D721Med (cell line): Measurements from ENCODE around the gene PAK1.

Experiments used
- DNase-seq: peaks from one replicate; pipeline ENCODE4 v3.0.0; 2011; ENCODE audit warnings: low spot score; ENCODE audit not compliant: insufficient read length
- FAIRE-seq: peaks from 2 replicates; lab custom pipeline; 2011; peaks lifted over from hg19 to GRCh38; lab: Jason Lieb, UNC
- CTCF ChIP-seq: IDR thresholded peaks from 2 replicates; pipeline ENCODE4 v1.5.1; 2012; ENCODE audit warnings: mild to moderate bottlenecking, control low read depth; ENCODE audit not compliant: insufficient read depth; ENCODE audit errors: missing control alignments

The PAK1 gene

DNA sequence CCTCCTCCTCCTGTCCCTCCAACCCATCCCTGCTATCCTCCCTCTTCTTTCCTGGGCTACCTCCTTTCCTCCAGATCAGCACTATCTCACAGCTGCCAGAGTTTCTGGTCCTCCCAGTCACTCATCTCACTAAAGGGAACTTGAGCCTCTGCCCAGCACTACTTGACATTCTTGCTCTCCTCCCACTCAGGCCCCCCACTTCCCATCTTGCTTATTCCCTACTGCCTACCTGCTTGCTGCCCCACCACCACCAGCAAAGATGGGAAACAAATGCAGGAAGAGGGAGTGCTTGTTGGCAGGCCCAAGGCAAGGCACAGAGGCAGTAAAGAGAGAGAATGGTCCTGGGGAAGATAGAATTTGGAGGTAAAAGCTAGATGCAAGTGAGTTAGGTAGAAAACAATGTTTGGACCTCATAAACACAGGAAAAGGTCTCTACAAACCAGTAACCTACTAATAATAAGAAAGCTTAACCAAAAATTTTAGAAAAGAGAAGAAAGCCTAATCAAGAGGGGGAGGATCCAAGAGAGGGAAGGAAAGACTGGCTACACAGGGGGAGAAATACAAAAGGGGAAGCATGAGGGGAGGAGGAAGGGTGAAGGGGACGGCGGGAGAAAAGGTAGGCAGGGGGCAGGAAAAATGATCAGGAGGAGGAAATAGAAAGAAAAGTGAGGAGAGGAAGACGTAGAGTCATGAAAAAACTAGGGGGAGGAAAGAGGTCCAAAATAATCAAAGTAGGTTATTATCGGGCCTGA, 63.6 kb downstream of the PAK1 start:
- DNase-seq (no peak), FAIRE-seq (no peak)
- TF ChIP-seq CTCF = no peak

DNA sequence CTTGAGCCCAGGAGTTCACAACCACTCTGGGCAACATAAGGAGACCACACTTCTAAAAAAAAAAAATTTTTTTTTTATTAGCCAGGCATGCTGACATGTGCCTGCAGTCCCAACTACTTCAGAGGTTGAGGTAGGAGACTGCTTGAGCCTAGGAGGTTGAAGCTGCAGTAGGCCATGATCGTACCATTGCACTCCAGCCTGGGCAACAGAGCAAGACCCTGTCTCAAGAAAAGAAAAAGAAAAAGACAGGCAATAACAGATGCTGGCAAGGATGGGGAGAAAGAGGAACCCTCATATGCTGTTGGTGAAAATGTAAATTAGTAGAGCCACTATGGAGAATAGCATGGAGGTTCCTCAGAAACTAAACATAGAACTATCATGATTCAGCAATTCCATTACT, 64.8 kb downstream of the PAK1 start:
- no peak for FAIRE-seq
- no peak for TF ChIP-seq CTCF
- DNase-seq = no peak

GRCh38 chr11:77407613-77408012, 66.3 kb downstream of the PAK1 start:
- DNase-seq (no peak), FAIRE-seq (no peak)
- TF ChIP-seq CTCF = no peak

DNA sequence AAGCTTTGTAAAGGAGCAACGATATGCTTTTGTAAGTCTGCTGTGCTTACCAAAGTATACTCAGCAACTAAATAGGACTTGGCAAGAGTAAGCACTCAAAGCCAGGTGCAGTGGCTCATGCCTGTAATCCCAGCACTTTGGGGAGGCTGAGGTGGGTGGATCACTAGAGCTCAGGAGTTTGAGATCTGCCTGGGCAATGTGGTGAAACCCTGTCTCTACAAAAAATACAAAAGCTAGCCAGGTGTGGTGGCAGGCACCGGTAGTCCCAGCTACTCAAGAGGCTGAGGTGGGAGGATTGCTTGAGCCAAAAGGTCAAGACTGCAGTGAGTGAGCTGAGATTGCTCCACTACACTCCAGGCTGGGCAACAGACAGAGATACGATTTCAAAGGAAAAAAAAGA, 67.5 kb downstream of the PAK1 start:
- FAIRE-seq (no peak), DNase-seq (no peak)
- TF ChIP-seq CTCF = no peak

GRCh38 chr11:77403211-77403610, 70.7 kb downstream of the PAK1 start:
- DNase-seq (no peak), FAIRE-seq (no peak)
- no peak for TF ChIP-seq CTCF

GRCh38 chr11:77402218-77402556, 71.7 kb downstream of the PAK1 start:
- FAIRE-seq (no peak), DNase-seq (no peak)
- TF ChIP-seq CTCF = no peak

GRCh38 chr11:77401486-77402217, 72.2 kb downstream of the PAK1 start:
- no peak for DNase-seq
- TF ChIP-seq CTCF = no peak
- FAIRE-seq = no peak
